GM18909 (cell line): ENCODE measurements around the gene AHSP.
"Not testable (repeated sequence)": the region's sequence is repeated elsewhere in the genome, so short reads cannot be mapped to it uniquely, and the experiment has no call there.

Experiments used
- ATAC-seq: cut with Tn5 transposase; IDR thresholded peaks from one replicate; pipeline ENCODE4 v1.9.1; 2021; ENCODE audit warnings: mild to moderate bottlenecking; ENCODE audit not compliant: unreplicated experiment, poor library complexity

AHSP gene, protein sequence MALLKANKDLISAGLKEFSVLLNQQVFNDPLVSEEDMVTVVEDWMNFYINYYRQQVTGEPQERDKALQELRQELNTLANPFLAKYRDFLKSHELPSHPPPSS

DNA sequence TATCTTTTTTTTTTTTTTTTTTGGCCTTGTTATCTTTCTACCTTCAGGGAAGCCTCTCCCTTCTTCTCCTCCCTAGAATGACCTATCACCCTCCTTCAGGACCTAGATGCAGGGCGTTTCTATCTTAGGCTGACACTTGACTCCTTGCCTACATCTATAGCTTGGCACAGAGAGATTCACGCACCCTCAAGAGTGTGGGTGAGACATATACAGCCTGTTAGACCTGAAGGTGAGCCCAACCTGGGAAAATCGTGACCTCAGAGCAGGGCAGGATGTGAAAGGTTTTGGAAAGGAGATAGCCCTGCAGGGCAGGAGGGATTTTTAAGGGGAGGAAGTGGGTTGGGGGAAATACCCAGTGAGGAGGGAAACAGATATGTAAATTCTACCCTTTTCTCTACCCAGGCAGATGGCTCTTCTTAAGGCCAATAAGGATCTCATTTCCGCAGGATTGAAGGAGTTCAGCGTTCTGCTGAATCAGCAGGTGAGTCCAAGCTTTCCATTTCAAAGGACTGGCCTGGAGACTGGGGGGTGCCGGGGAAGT lies at the start of gene AHSP:
AHSP (plus strand) TSS at position 167 of the 541 bp plus-strand sequence; CDS start at position 407, 240 bp downstream.
- no peak for ATAC-seq

DNA sequence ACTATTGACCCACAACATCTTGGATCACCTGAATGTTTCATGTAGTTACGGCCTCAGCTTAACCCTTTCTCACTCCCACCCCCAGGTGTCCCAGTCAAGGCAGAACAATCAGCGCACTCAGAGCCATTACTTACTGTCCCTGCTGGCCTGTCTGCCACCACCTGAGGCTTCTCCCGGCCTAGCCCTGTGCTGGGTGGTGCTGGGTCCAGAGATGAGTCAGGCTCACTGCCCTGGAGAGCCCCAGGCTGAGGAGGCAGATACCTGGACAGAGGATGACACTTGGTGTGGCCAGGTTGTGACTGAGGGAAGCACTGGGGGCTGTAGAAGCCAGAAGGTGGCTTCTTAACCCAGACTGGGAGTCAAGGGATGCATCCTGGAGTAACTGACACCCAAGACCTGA lies 48.7 kb upstream of the AHSP start:
- ATAC-seq = no peak

DNA sequence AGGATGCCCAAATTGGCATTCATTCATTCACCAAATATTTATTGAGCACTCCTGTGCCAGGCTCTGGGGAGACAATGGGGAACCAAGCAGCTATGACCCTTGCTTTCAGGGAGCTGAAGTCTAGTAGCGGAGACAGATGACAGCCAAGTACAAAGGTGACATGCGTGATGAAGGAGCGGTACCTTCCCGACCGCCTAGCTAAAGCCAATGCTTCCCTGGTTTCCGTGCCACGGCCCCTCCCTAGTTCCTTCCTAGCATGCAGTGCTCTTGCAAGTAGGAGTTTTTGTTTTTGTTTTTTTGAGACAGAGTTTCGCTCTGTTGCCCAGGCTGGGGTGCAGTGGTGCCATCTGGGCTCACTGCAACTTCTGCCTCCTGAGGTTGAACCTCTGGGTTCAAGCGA lies 47.9 kb upstream of the AHSP start:
- no peak for ATAC-seq

DNA sequence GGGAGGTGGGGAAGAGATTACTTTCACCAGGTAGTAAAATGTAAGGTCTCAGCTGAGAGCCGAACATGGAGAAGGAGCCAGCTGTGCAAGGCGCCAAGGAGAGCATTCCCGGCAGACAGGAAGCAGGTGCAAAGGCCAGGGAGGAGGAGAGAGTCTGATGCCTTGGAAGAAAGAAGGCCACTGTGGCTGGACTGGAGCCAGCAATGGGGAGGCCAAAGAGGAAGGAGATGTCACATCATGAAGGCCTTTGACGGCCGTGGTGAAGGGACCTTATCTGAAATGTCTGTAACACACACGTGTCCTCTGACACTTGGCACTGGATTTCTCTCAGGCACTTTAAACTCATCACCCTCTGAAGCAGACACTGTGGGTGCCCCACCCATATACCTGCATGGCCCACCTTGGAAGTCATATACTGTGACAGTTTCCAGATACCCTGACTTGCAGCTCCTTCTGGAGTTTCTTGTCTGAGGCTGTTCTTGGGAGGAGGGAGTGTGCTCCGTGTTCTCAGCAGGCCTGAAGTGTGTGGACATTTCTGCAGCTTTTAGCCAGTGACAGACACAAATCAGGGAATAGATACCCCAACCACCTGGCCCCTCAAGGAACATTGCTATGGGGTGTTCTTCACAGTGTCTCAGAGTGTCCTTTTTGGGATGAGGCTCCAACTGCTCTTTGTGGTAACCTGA lies 46.7 kb upstream of the AHSP start:
- ATAC-seq = no peak

DNA sequence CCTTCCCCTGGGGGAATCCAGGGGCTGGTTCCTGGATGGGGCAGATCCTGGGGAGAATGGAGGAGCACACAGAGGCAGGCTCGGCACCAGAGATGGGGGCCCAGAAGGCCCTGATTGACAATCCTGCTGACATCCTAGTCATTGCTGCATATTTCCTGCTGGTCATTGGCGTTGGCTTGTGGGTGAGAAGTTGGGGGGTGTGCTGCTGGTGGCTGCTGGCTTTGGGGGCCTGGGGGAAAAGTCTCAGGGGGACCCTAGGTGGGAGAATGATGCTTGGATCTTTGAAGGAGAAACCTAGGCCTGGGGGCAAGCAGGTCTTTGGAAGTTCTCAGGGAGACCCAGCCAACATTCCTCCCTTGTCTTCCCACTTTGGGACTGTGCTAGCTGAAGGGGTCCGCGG lies 44.6 kb upstream of the AHSP start, which contains the start of gene SLC5A2:
SLC5A2 (plus strand) TSS at position 43 of the 400 bp plus-strand sequence; CDS start at position 57, 14 bp downstream.
- no peak for ATAC-seq

DNA sequence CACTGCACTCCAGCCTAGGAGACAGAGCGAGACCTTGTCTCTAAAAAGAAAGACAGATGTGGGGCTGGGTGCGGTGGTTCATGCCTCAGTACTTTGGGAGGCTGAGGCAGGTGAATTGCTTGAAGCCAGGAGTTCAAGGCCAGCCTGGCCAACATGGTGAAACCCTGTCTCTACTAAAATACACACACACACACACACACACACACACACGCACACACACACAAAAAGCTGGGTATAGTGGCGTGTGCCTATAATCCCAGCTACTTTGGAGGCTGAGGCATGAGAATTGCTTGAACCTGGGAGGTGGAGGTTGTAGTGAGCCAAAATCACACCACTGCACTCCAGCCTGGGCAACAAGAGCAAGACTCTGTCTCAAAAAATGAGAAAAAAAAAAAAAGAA lies 43.7 kb upstream of the AHSP start:
- not testable (repeated sequence) for ATAC-seq

DNA sequence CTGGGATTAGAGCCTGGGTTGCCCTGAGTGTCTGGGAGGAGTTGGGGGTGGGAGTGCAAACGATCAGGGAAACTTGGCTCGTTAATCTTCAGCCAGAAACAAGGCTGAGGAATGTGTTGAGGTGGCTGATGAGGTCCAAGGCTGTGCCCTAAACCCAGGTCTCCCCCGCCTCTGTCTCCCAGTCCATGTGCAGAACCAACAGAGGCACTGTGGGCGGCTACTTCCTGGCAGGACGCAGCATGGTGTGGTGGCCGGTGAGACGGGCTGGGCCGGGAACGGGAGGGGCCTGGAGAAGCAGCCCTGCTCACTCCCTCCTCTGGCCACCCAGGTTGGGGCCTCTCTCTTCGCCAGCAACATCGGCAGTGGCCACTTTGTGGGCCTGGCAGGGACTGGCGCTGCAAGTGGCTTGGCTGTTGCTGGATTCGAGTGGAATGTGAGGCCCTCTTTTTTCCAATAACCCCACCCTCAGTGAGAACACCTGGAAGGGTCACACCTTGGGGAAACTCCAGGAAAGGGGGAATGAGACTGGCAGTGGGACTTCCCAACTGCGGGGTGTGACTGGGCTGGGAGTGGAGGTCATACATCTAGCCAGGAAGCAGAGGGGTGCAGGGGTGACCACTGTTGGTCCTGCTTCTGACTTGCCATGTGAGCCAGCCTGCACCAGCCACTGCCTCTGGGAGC lies 43.1 kb upstream of the AHSP start:
- no peak for ATAC-seq

DNA sequence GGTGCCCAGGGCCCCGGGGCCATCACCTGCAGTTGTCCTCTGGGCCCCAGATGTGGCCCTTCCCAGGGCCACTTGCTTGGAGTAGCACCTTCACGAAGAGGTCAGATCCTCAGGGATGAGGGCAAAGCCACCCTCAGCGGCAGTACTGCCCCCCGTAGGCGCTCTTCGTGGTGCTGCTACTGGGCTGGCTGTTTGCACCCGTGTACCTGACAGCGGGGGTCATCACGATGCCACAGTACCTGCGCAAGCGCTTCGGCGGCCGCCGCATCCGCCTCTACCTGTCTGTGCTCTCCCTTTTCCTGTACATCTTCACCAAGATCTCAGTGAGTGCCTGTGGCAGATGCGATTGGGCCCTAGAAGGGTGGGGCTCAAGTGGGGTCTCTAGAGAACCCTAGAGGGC lies 42.1 kb upstream of the AHSP start:
- no peak for ATAC-seq

DNA sequence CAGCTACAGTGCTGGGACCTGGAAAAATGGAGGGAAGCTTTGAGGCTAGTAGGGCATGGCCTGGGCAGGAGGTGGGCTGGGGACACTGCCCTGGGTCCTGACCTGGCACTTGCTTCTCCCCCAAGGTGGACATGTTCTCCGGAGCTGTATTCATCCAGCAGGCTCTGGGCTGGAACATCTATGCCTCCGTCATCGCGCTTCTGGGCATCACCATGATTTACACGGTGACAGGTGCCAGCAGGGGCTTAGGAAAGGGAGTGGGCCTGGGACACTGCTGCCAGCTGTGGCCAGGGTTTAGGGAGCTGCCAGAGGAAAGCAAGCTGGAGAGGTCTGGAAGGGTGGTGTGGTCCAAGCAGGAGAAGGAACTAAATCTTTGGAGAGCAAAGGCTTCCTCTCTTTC lies 41.7 kb upstream of the AHSP start:
- no peak for ATAC-seq

DNA sequence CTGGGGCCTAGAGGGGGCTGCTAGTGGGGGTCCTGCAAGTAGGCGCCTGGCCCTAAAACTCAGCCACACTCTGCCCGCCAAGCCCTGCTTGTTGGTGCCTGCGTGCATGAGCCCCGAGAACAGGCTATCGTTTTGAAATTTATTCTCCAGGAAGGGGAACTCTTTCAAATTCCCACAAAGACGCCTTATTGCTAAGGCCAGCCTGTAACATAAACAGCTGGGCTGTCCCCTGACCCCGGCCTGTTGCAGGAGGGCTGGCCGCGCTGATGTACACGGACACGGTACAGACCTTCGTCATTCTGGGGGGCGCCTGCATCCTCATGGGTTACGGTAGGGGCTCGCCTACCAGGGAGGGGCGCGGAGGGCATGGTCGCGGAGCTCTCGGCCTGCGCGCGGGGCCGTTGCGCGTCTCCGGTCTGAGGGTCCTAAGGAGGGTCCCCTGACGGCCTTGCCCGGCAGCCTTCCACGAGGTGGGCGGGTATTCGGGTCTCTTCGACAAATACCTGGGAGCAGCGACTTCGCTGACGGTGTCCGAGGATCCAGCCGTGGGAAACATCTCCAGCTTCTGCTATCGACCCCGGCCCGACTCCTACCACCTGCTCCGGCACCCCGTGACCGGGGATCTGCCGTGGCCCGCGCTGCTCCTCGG lies 40.5 kb upstream of the AHSP start:
- peak; percentile 13 for ATAC-seq

DNA sequence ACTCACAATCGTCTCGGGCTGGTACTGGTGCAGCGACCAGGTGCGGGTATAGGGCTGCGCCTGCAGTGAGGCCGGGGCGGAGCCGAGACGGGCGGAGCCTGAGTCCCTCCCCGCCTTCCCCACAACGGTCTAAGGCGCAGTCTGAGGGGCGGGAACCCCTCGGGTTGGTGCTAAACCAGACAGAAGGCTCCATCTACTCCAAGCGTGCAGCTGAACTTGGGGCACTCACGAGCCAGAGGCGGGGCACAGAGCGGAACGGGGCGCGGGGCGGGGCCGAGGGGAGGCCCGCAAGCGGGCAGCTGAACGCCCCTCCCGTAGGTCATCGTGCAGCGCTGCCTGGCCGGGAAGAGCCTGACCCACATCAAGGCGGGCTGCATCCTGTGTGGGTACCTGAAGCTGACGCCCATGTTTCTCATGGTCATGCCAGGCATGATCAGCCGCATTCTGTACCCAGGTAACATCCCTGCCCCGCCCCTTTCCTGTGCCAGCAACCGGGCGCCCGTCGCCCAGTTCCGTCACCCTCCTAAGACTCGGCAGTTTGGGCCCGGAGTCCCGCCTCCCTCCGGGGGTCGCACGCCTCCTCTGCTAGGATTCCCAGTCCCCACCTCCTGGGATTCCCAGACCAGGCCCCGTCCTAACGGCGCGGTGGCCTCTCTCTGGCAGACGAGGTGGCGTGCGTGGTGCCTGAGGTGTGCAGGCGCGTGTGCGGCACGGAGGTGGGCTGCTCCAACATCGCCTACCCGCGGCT lies 39.8 kb upstream of the AHSP start:
- ATAC-seq = peak; percentile 90

DNA sequence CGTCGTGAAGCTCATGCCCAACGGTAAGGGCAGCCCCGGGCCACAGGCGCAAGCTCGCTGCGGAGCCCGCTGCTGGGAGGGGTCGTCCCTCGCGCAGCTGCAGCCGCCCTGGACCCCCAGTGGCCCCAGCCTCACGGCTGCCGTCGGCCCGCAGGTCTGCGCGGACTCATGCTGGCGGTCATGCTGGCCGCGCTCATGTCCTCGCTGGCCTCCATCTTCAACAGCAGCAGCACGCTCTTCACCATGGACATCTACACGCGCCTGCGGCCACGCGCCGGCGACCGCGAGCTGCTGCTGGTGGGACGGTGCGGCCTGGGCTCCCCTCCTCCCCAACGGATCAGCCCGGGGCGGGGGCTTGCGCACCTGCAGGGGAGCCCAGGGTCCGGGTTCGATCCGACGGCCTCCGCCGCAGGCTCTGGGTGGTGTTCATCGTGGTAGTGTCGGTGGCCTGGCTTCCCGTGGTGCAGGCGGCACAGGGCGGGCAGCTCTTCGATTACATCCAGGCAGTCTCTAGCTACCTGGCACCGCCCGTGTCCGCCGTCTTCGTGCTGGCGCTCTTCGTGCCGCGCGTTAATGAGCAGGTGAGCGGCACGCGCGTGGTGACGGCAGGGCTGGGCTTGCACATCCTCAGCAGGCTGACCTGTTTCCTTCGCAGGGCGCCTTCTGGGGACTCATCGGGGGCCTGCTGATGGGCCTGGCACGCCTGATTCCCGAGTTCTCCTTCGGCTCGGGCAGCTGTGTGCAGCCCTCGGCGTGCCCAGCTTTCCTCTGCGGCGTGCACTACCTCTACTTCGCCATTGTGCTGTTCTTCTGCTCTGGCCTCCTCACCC lies 39.0 kb upstream of the AHSP start:
- no peak for ATAC-seq

DNA sequence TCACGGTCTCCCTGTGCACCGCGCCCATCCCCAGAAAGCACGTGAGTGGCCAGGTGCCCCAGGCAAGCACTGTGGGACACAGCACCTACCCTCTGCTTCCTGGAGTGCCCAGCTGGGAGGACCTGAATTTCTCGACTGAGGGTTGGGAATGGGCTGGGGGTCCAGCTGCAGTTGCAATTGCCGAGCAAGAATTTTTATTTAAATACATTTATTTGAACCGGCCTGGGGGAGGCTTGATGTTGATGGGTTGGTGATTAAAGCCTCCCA lies 38.5 kb upstream of the AHSP start:
- no peak for ATAC-seq

DNA sequence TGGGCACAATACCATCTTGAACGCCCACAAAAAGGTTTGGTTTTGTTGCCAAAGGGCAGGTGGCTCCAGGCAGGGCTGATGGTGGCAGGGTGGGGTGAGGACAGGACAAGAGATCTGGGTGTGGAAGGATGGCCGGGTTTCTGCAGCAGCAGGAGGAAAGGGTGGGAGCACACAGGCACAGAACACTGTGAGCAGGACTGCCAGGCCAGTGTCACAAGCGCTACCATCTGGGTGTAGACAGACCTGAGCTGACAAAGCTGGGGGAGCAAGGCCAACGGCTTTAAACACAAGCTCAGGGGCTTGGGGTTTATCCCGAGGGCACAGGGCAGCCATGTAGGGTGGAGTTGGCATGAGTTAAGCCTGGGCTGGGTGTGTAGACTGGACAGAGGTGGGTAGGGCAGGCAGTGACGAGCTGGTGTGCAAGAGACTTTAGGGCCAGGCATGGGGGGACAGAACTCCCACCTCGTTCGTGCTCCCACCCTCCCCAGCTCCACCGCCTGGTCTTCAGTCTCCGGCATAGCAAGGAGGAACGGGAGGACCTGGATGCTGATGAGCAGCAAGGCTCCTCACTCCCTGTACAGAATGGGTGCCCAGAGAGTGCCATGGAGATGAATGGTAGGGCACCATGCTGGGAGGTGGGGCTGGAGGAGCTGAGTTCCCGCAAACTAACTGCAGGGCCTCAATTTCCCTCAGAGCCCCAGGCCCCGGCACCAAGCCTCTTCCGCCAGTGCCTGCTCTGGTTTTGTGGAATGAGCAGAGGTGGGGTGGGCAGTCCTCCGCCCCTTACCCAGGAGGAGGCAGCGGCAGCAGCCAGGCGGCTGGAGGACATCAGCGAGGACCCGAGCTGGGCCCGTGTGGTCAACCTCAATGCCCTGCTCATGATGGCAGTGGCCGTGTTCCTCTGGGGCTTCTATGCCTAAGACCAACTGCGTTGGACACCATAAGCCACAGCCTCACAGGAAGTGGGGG lies 37.8 kb upstream of the AHSP start:
- no peak for ATAC-seq

DNA sequence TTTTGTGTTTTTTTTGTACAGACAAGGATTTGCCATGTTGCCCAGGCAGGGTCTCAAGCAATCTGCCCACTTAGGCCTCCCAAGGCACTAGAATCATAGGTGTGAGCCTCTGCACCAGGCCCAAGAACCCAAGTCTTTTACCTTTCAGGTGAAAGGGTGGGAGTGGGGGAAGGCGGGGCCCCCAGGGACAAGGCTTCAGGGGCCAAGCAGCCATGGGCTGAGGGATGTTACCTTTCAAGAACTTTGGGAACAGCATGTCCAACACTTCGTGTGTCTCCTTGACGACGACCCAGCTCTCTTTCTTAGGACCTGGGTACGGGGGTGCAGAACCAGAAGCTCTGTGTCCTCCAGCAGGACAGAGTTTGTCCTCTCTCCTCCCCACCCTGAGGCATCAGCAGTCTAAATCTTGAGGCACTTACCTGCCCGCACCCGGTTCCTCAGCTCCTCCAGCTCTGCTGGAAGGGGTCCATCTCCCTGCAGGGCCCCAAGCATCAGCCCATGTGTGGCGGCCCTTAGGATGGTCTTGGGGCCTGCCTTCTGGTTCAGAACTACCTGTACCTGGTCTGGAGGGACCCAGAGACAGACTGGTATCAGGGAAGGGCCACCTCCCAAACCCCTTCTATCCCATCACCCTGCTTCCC lies 35.8 kb upstream of the AHSP start:
- ATAC-seq = no peak

DNA sequence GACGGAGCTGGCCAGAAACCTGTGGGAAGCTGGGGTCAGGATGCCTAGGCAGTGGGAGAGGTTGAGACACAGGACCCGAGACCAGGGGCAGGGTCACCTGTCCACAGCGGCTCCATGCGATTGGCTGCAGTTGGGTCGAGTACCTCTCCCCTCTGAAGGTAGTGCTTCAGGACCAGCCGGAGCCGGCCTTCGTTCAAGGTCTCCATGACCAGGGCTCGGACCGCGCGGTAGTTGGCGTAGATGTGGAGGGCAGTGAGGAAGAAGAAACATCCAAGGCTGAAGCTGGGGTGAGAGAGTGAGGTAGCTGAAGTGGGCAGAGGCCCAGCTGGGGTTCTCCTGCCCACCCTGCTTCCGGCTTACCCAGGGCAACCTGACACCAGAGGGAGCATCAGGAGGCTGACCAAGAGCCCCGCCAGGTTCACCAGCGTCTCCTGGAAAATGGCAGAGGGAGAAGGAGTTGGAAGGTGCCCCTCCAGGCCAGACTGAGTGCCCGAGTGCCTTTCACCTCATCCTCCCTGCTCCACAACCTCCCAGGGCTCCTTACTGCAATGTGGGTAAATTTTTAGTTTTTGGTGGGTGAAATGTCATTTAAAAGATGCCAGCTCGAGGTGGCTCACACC lies 34.1 kb upstream of the AHSP start:
- ATAC-seq = no peak

DNA sequence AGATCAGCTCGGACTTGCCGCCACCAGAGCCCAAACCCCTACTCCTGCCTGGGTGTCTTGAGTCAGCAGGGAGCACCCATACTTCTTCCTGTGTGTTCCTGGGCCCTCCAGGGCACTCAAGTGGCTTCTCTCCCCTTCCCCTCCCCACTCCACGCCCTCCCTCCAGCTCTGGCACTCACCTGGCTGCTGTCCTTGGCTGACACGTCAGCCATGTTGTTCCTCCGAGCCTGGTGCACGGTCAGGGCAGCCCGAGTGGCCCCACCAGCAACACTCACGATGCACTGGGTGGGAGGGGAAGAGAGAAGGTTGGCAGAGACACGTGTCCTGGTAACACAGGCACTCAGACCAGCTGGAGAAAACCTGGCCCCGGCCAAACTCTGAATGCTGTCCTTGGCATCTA lies 31.0 kb upstream of the AHSP start:
- no peak for ATAC-seq

DNA sequence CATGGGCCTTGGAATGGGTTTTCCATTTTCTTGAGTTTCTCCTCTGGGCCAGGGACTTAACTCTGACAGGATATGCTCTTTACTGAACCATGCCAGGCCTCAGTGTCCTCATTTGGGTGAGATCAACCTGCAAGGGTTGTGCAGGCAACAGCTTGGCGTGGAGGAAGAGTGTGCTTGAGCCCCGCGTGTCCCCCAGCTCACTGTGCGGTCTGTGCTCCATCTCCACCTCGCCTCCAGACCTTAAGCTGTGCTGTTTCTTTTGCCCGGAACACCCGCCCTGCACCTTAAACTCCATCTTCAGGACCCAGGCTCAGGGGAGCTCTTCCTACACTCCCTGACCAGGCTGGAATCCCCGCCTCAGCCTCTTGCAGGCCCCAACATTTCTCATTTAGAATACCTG lies 29.2 kb upstream of the AHSP start:
- no peak for ATAC-seq
